HG03159 (cell line): ENCODE results near the gene PRUNE1.

Experiments used
- ATAC-seq: cut with Tn5 transposase; IDR thresholded peaks from one replicate; pipeline ENCODE4 v1.9.1; 2021; ENCODE audit warnings: mild to moderate bottlenecking, moderate library complexity; ENCODE audit not compliant: unreplicated experiment

The PRUNE1 gene

DNA sequence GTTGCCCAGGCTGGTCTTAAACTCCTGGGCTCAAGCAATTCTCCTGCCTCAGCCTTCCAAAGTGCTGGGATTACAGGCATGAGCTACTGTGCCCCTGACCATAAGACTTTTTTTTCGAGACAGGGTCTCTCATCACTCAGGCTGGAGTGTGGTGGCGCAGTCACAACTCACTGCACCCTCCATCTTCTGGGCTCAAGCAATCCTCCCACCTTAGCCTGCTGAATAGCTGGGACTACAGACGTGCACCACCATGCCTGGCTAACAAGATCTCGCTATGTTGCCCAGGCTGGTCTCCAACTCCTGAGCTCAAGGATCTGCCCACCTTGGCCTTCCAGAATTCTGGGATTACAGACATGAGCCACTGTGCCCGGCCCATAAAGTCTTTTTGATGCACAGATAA is 41.2 kb downstream of the PRUNE1 start:
- no peak for ATAC-seq

- no peak for ATAC-seq
These were observed 41.9 kb downstream of the PRUNE1 start for GRCh38 chr1:151050051-151050688.

DNA sequence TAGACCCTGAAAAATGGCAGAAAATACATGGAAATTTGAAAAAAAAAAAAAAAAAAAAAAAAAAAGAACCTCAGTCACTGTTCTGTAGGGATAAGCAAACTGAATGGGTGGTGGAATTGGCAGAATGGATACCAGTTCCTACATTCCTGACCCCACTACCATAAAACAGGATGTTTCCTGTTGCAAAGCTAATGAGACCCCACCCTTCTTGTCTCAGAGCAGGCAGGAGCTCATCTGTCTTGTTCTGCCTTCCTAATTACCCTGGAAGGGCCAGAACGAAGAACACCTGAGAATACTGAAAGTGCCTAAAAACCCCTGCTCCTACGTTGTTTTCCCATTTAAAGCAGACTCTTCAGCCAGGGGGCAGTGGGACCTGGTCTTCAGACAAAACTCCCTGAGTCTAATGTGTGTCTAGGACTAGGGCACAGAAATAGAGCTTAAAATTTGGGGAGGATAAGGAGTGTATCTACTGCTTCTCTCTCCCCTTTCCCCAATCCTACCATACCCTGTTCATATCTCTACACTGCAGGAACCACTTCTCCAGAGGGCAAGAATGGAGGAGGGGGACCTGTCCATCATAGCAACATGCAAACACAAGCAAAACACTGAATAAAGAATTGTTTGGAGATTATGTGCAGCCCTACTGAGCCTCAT is 43.2 kb downstream of the PRUNE1 start:
- ATAC-seq = no peak

- no peak for ATAC-seq
These were observed 46.8 kb downstream of the PRUNE1 start for GRCh38 chr1:151054971-151055547.

DNA sequence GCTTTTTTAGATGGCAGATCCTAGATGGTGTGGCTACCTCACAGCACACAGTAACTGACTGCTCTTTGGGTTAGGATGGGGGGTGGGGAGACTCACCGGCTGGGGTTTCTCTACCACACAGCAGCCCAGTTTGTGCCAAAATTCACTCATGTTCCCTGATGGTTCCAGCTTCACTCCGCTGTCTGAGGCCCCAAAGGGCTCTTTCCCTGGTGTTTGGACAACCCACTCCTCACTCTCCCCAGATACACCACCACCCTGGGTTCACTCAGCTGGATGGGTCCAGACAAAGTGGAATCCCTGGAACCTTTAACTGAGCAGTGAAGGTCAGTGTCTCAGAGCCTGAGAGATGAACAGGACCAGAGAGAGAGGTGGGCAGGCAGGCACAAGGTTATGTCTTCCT is 47.3 kb downstream of the PRUNE1 start:
- no peak for ATAC-seq

DNA sequence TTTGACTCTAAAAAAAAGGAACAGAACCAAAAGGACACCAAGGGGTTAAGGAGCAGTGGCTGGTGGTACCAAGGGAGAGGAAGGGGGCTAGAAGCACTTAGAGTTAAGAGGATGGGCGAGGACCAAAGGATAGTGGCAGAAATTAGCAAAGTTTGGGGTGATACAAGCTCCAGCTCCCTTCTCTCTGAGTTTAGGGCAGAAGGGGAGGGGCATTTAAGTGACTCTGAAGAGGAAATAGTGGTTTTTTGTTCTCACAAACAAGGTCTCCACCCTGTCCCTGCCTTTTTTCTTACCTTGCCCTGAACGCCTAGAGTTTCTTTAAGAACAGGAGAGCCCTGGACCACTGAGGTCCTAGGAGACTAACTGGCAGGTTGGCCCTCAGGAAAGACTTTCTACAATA is 47.9 kb downstream of the PRUNE1 start:
- ATAC-seq = no peak

GRCh38 chr1:151058692-151059091 is 50.4 kb downstream of the PRUNE1 start:
- ATAC-seq = no peak

DNA sequence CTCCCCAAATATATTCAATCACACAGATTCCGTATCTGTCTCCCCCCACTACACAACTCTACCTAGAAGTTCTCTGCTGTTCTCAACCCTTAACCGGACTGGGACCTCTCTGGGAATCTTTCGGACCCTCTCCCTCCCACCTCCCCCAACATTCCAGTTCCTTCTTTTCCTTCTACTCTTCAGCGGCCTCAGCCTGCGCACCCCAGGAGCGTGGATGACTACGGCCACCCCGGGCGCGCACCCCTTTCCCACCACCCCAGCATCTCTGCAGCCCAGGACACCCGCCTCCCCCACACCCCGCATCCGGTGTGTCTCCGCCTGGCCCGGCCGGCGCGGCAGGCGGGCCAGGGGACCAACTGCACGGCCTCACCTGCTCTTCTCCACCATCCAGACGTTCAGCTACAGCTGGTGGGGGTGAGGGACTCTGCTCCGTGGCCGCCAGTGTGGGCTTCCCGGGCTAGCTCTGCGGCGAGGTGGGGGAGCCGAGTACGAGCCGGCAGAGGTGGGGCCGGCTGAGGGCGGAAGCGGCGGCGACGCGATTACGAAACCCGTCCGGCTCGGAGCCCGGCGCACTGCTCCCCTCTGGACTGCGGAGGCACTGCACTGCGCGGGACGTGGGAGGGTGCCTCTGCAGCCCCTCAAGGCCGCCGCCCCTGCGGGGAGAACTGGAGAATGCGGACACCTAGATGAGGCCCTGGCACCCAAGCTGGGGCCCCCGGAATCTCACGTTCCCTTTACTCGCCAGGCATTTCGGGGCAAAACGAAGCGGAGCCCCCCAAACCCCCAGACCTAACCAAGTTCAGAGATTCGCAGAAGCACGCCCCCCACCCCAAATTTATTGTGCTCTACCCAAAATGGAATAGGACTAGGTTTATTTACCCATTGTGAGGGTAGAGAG is 51.1 kb downstream of the PRUNE1 start, which contains the start of gene CDC42SE1:
CDC42SE1 (minus strand) TSS at position 514 of the 898 bp plus-strand sequence. CDS start 3,892 bp downstream, outside the sequence.
- ATAC-seq = peak; percentile 80

- ATAC-seq = no peak
These were observed 51.9 kb downstream of the PRUNE1 start, which contains the start of gene MLLT11 for GRCh38 chr1:151060007-151060656. TSS of gene MLLT11 (plus strand) at chr1:151060397. CDS start at chr1:151067225, 6,828 bp downstream.

GRCh38 chr1:151060657-151061421 is 52.6 kb downstream of the PRUNE1 start:
- no peak for ATAC-seq

DNA sequence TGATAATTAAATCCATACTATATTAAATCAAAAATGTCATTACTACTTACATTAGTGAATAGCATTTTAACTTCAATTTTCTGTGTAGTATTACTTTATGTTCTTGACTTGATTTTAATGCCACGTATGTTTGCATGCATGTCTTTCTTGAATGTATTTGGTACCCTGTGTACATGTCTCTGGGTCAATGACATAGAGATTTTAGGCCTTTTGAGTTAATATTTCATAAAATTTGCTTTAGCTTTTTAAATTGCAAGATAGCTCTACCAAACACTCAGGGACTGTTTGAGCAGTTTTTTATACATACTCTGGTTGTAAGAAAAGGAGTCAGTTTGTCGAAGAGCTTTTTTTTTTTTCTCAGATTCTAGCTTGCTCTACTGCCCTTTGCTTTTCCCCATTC is 53.5 kb downstream of the PRUNE1 start:
- no peak for ATAC-seq

DNA sequence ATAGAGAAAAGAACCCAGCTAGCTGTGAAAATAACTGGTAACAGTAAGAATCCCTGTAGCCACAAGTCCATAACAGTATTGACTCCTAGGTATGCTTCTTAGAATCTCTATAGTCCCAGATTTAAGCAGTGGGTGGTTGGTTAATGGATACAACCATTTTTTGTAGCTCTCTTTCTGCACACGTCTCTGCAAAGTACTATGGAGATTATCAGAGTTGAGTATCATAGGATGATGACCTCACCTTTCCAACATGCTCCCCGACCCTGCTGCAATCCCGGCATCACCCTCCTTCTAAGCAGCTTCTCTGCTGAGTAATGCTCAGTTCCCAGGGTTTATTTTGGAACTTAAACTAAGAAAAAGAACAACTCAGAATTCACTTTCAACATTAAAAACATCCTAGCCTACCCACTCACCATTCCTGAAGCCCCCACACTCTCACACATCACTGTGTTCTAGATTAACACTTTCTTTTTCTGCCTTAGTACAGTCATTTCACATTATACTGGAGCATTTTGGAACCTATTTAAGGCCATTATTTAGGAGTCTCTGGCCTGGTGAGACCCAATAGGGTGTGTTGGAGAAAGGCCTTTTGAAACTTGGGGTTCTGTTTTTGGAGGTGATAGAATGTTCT is 54.6 kb downstream of the PRUNE1 start:
- ATAC-seq = no peak

- ATAC-seq = no peak
These were observed 56.9 kb downstream of the PRUNE1 start for GRCh38 chr1:151065089-151065645.

DNA sequence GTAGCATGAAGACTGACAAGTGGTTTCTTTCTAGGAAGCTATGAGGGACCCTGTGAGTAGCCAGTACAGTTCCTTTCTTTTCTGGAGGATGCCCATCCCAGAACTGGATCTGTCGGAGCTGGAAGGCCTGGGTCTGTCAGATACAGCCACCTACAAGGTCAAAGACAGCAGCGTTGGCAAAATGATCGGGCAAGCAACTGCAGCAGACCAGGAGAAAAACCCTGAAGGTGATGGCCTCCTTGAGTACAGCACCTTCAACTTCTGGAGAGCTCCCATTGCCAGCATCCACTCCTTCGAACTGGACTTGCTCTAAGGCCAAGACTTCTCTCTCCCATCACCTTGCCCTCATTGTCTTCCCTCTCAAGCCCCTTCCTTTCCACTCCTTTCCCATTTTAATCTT is 58.9 kb downstream of the PRUNE1 start:
- no peak for ATAC-seq

GRCh38 chr1:151069103-151069486 is 60.8 kb downstream of the PRUNE1 start:
- ATAC-seq = no peak

GRCh38 chr1:151070474-151071276 is 62.4 kb downstream of the PRUNE1 start, which contains the start of gene GABPB2:
TSS of gene GABPB2 (plus strand) at chr1:151070761. CDS start at chr1:151088190, 17,429 bp downstream.
- peak; percentile 67 for ATAC-seq

GRCh38 chr1:151072224-151072623 is 64.0 kb downstream of the PRUNE1 start:
- ATAC-seq = no peak
